Testis (tissue), 3 donors: ENCODE results near the gene RANBP3. TPM values are rescaled to one million over a fixed set of nuclear protein-coding genes. Genes with fewer than 3 reads are reported as not detected.

Experiments
- DNase-seq: peaks from one replicate; pipeline ENCODE4 v3.0.0-alpha.2; 2019
- H3K27ac ChIP-seq, 2 donors: fragments of 200-600 bp; sonication (generic); one replicate each; pipeline ENCODE4 v1.5.1; 2019
- H3K27me3 ChIP-seq: fragments of 200-600 bp; sonication (generic); one replicate; pipeline ENCODE4 v1.5.1; 2019
- H3K36me3 ChIP-seq: fragments of 200-600 bp; sonication (generic); one replicate; pipeline ENCODE4 v1.5.1; 2017; ENCODE audit warnings: low read depth; ENCODE audit errors: missing control alignments
- H3K4me1 ChIP-seq: fragments of 200-600 bp; sonication (generic); one replicate; pipeline ENCODE4 v1.5.1; 2019
- H3K4me3 ChIP-seq, 2 donors: fragments of 200-600 bp; sonication (generic); one replicate each; pipeline ENCODE4 v1.5.1; 2017 to 2019
- H3K9me3 ChIP-seq: fragments of 200-600 bp; sonication (generic); one replicate; pipeline ENCODE4 v1.5.1; 2017
- POLR2A ChIP-seq: fragments of 450-650 bp; IDR thresholded peaks from one replicate; pipeline ENCODE4 v1.6.1; 2017; ENCODE audit warnings: antibody characterized with exemption, mild to moderate bottlenecking, moderate library complexity
- WGBS, 2 donors: methylation state at CpG; one replicate each; pipeline ENCODE4 v1.1.5; 2018; 5-methylcytosine and 5-hydroxymethylcytosine counted together
- intact Hi-C: fragments of 100-400 bp; cut with DNase I; formaldehyde crosslinking; loops from one replicate; pipeline ENCODE4 v1.15.1; 2023; ENCODE audit warnings: low total_unique reads
- polyA plus RNA-seq: library from polyadenylated mRNA; stranded (reverse); fragments of 350-450 nt; fragmentation: Illumina TruSeq; extraction: RNeasy Lipid Tissue Mini Kit (QIAGEN cat#74804); gene quantifications from one replicate; pipeline ENCODE4 v1.2.3, GENCODE V29; 2014; ENCODE audit warnings: low read depth, low replicate concordance; ENCODE audit not compliant: insufficient read depth
- total RNA-seq, 2 donors: library from RNA; depleted of rRNA; stranded (reverse); fragments of >200 nt; gene quantifications; one replicate each; pipeline ENCODE4 v1.2.3, GENCODE V29; 2016
- TF ChIP-seq, protein P1 (sequence below), 3 experiments: fragments of 450-650 bp in 2 of 3; fragments of 200-600 bp in 1 of 3; sonication (generic) in 1 of 3; IDR thresholded peaks; one replicate each; pipeline ENCODE4 v1.5.1; 2016 to 2019; ENCODE audit warnings: antibody characterized with exemption in 3 of 3, mild to moderate bottlenecking in 2 of 3, moderate library complexity in 1 of 3

Gene RANBP3
- total and polyA plus RNA-seq, 3 donors from 2014 or later = 142 to 148 (median 145) TPM

- Histone ChIP-seq H3K27ac (no peak overlapping the region), H3K9me3 (no peaks in the 10 kb centered on the region), H3K4me3 (no peak overlapping the region), H3K27me3 (no peaks in the 10 kb centered on the region), H3K4me1 (peaks cover 21% of the 10 kb centered on the region), H3K36me3 (no peaks in the 10 kb centered on the region)
- 87% methylated on average over 8 of the region's 8 CpGs for WGBS, 2 donors
- no peak for DNase-seq
- intact Hi-C loops = no loop called here
- TF ChIP-seq, protein P1, sequence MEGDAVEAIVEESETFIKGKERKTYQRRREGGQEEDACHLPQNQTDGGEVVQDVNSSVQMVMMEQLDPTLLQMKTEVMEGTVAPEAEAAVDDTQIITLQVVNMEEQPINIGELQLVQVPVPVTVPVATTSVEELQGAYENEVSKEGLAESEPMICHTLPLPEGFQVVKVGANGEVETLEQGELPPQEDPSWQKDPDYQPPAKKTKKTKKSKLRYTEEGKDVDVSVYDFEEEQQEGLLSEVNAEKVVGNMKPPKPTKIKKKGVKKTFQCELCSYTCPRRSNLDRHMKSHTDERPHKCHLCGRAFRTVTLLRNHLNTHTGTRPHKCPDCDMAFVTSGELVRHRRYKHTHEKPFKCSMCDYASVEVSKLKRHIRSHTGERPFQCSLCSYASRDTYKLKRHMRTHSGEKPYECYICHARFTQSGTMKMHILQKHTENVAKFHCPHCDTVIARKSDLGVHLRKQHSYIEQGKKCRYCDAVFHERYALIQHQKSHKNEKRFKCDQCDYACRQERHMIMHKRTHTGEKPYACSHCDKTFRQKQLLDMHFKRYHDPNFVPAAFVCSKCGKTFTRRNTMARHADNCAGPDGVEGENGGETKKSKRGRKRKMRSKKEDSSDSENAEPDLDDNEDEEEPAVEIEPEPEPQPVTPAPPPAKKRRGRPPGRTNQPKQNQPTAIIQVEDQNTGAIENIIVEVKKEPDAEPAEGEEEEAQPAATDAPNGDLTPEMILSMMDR (IDR thresholded peaks at IDR 0.05) = no peak
- TF ChIP-seq POLR2A = no peak
Measured at GRCh38 chr19:5969476-5969875, 8.5 kb downstream of the RANBP3 start.

- H3K27ac ChIP-seq = peak overlapping the region; percentile 70 to 76
- H3K4me1 ChIP-seq = peaks cover 21% of the 10 kb centered on the region
- no peak for DNase-seq
- 48 to 73% methylated on average over 16 to 18 of the region's 18 CpGs for WGBS, 2 donors
- no peaks in the 10 kb centered on the region for H3K36me3 ChIP-seq
- intact Hi-C loops = no loop called here
- no peaks in the 10 kb centered on the region for H3K27me3 ChIP-seq
- H3K4me3 ChIP-seq = no peak overlapping the region
- TF ChIP-seq, protein P1 (IDR thresholded peaks at IDR 0.05) = no peak
- TF ChIP-seq POLR2A = no peak
- H3K9me3 ChIP-seq = no peaks in the 10 kb centered on the region
Measured at GRCh38 chr19:5968431-5969373, 9.2 kb downstream of the RANBP3 start.

GRCh38 chr19:5967994-5968430, 9.9 kb downstream of the RANBP3 start:
- peak; percentile 85 for DNase-seq
- peak overlapping the region; percentile 70 to 76 for H3K27ac ChIP-seq
- TF ChIP-seq, protein P1 (IDR thresholded peaks at IDR 0.05) = peak; percentile 82 to 93 (median 86)
- no peak for TF ChIP-seq POLR2A
- no peaks in the 10 kb centered on the region for H3K9me3 ChIP-seq
- no peaks in the 10 kb centered on the region for H3K36me3 ChIP-seq
- WGBS, 2 donors = 31 to 39% methylated on average over 10 of the region's 10 CpGs
- no peak overlapping the region for H3K4me3 ChIP-seq
- peaks cover 21% of the 10 kb centered on the region for H3K4me1 ChIP-seq
- intact Hi-C loops = no loop called here
- H3K27me3 ChIP-seq = no peaks in the 10 kb centered on the region

DNA sequence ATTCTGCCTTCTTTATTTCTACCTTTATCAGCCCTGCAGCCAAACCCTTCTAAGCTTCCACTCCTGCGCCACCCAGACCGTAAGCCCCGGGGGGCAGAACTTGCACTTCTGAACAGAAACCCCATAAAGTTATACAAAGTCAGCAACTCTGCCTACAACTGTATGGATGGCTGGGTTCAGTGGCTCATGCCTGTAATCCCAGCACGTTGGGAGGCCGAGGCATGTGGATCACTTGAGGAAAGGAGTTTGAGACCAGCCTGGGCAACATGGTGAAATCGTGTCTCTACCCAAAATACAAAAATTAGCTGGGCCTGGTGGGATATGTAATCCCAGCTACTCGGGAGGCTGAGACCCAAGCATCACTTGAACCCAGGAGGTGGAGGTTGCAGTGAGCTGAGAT, 10.4 kb downstream of the RANBP3 start:
- DNase-seq = no peak
- Histone ChIP-seq H3K27ac (peak overlapping the region; percentile 70 to 76), H3K36me3 (no peaks in the 10 kb centered on the region), H3K4me3 (no peak overlapping the region), H3K9me3 (no peaks in the 10 kb centered on the region), H3K27me3 (no peaks in the 10 kb centered on the region), H3K4me1 (peaks cover 21% of the 10 kb centered on the region)
- 69 to 74% methylated on average over 7 of the region's 7 CpGs for WGBS, 2 donors
- intact Hi-C loops = no loop called here
- no peak for TF ChIP-seq POLR2A
- TF ChIP-seq, protein P1 (IDR thresholded peaks at IDR 0.05) = no peak
